Measurements from ENCODE around the gene PHTF1.

Gene PHTF1

GRCh38 chr1:113783254-113784103 lies 24.2 kb upstream of the PHTF1 start:
- Histone ChIP-seq H3K9me3 (no peaks in the 10 kb centered on the region), H3K4me3 (no peak overlapping the region), H3K27me3 (no peaks in the 10 kb centered on the region), H3K36me3 (no peaks in the 10 kb centered on the region), H3K27ac (peak overlapping the region in 1 of 2 donors; percentile 9), H3K4me1 (peaks cover 0 to 61% (median 33%) of the 10 kb centered on the region in 4 donors)
- TF ChIP-seq CTCF (IDR thresholded peaks at IDR 0.05), result no peak
- intact Hi-C loops (cut with DNase I; ENCODE audit: low total_unique reads), result no loop called here
- no peak for DNase-seq

- Histone ChIP-seq H3K36me3 (peaks cover 0 to under 1% (median 0%) of the 10 kb centered on the region in 3 donors), H3K9me3 (no peaks in the 10 kb centered on the region), H3K4me1 (peaks cover 0 to 55% (median 33%) of the 10 kb centered on the region in 4 donors), H3K4me3 (no peak overlapping the region), H3K27ac (no peak overlapping the region), H3K27me3 (no peaks in the 10 kb centered on the region)
- no peak for DNase-seq
- intact Hi-C loops (cut with DNase I; ENCODE audit: low total_unique reads), result no loop called here
- no peak for TF ChIP-seq CTCF (IDR thresholded peaks at IDR 0.05)
Measured at GRCh38 chr1:113782406-113782805, 23.1 kb upstream of the PHTF1 start.

- H3K27me3 ChIP-seq, result no peaks in the 10 kb centered on the region
- DNase-seq, result no peak
- H3K36me3 ChIP-seq, result peaks cover 0 to 17% (median 9%) of the 10 kb centered on the region in 3 donors
- H3K4me3 ChIP-seq, result no peak overlapping the region
- peaks cover 0 to 52% (median 32%) of the 10 kb centered on the region in 4 donors for H3K4me1 ChIP-seq
- TF ChIP-seq CTCF (IDR thresholded peaks at IDR 0.05), result no peak
- no peak overlapping the region for H3K27ac ChIP-seq
- intact Hi-C loops (cut with DNase I; ENCODE audit: low total_unique reads), result no loop called here
- H3K9me3 ChIP-seq, result no peaks in the 10 kb centered on the region
Measured at GRCh38 chr1:113780374-113781146, 21.3 kb upstream of the PHTF1 start.

- Histone ChIP-seq H3K4me3 (no peak overlapping the region), H3K4me1 (peaks cover 0 to 48% (median 30%) of the 10 kb centered on the region in 4 donors), H3K36me3 (peaks cover 0 to 25% (median 19%) of the 10 kb centered on the region in 3 donors), H3K27ac (no peak overlapping the region), H3K9me3 (no peaks in the 10 kb centered on the region), H3K27me3 (no peaks in the 10 kb centered on the region)
- no peak for DNase-seq
- TF ChIP-seq CTCF (IDR thresholded peaks at IDR 0.05), result no peak
- intact Hi-C loops (cut with DNase I; ENCODE audit: low total_unique reads), result no loop called here
Measured at GRCh38 chr1:113779542-113779941, 20.3 kb upstream of the PHTF1 start.

- no peaks in the 10 kb centered on the region for H3K27me3 ChIP-seq
- H3K27ac ChIP-seq, result no peak overlapping the region
- no peaks in the 10 kb centered on the region for H3K9me3 ChIP-seq
- no peak for DNase-seq
- H3K4me1 ChIP-seq, result peaks cover 0 to 28% (median 13%) of the 10 kb centered on the region in 4 donors
- peaks cover 8 to 38% (median 24%) of the 10 kb centered on the region in 3 donors for H3K36me3 ChIP-seq
- H3K4me3 ChIP-seq, result no peak overlapping the region
- intact Hi-C loops (cut with DNase I; ENCODE audit: low total_unique reads), result no loop called here
- no peak for TF ChIP-seq CTCF (IDR thresholded peaks at IDR 0.05)
Measured at GRCh38 chr1:113777561-113777960, 18.3 kb upstream of the PHTF1 start.
